HG03095 (cell line): ENCODE results near the gene TMEM154.
A peak's percentile ranks its signal among the peaks of the same experiment; 100 is the strongest.

Experiments used
- ATAC-seq: cut with Tn5 transposase; IDR thresholded peaks from one replicate; pipeline ENCODE4 v1.9.1; 2021; ENCODE audit warnings: moderate library complexity; ENCODE audit not compliant: unreplicated experiment

Gene TMEM154

GRCh38 chr4:152599095-152599494 is 80.7 kb downstream of the TMEM154 start:
- ATAC-seq = no peak

- no peak for ATAC-seq
These were observed 81.3 kb downstream of the TMEM154 start for GRCh38 chr4:152598454-152598853.

- peak; percentile 87 for ATAC-seq
These were observed 84.5 kb downstream of the TMEM154 start for GRCh38 chr4:152594978-152595925.

GRCh38 chr4:152594057-152594456 is 85.7 kb downstream of the TMEM154 start:
- ATAC-seq = no peak

GRCh38 chr4:152591876-152592275 is 87.9 kb downstream of the TMEM154 start:
- no peak for ATAC-seq

- ATAC-seq = no peak
These were observed 88.4 kb downstream of the TMEM154 start for GRCh38 chr4:152591396-152591795.

- ATAC-seq = no peak
These were observed 89.4 kb downstream of the TMEM154 start for GRCh38 chr4:152590179-152591031.

GRCh38 chr4:152588869-152589268 is 90.9 kb downstream of the TMEM154 start:
- no peak for ATAC-seq

- no peak for ATAC-seq
These were observed 92.7 kb downstream of the TMEM154 start for GRCh38 chr4:152587127-152587526.

GRCh38 chr4:152586668-152587067 is 93.1 kb downstream of the TMEM154 start:
- no peak for ATAC-seq

GRCh38 chr4:152585023-152585441 is 94.8 kb downstream of the TMEM154 start:
- peak; percentile 57 for ATAC-seq

GRCh38 chr4:152581536-152582160 is 98.1 kb downstream of the TMEM154 start:
- no peak for ATAC-seq

- ATAC-seq = no peak
These were observed 99.9 kb downstream of the TMEM154 start for GRCh38 chr4:152579916-152580315.

- no peak for ATAC-seq
These were observed 100.6 kb downstream of the TMEM154 start for GRCh38 chr4:152579107-152579764.

- no peak for ATAC-seq
These were observed 101.1 kb downstream of the TMEM154 start for GRCh38 chr4:152578670-152579069.

- peak; percentile 69 for ATAC-seq
These were observed 101.9 kb downstream of the TMEM154 start for GRCh38 chr4:152577708-152578396.

- no peak for ATAC-seq
These were observed 104.3 kb downstream of the TMEM154 start for GRCh38 chr4:152575533-152575932.

GRCh38 chr4:152573861-152574260 is 105.9 kb downstream of the TMEM154 start:
- no peak for ATAC-seq

- ATAC-seq = no peak
These were observed 107.2 kb downstream of the TMEM154 start for GRCh38 chr4:152572417-152573086.

- no peak for ATAC-seq
These were observed 108.0 kb downstream of the TMEM154 start for GRCh38 chr4:152571770-152572169.
